GM12892 (cell line): ENCODE measurements around the gene FCGBP.

Experiments used
- POLR2A ChIP-seq: IDR thresholded peaks from 2 replicates; pipeline ENCODE4 v1.6.1; 2011; ENCODE audit warnings: low read depth, low read length, control low read depth
- POLR2AphosphoS5 ChIP-seq: IDR thresholded peaks from 2 replicates; pipeline ENCODE4 v1.6.1; 2011; ENCODE audit warnings: low read depth, low read length, control low read depth

- no peak for TF ChIP-seq POLR2AphosphoS5
- TF ChIP-seq POLR2A, result no peak
These were observed 35.9 kb upstream of the FCGBP start for GRCh38 chr19:39970425-39970674.
